D721Med (cell line): ENCODE data around the gene CCDC112.
"Not testable (repeated sequence)": the region's sequence is repeated elsewhere in the genome, so short reads cannot be mapped to it uniquely, and the experiment has no call there.

Experiments used
- DNase-seq: peaks from one replicate; pipeline ENCODE4 v3.0.0; 2011; ENCODE audit warnings: low spot score; ENCODE audit not compliant: insufficient read length
- FAIRE-seq: peaks from 2 replicates; lab custom pipeline; 2011; peaks lifted over from hg19 to GRCh38; lab: Jason Lieb, UNC
- TF ChIP-seq, protein P1 (sequence below): IDR thresholded peaks from 2 replicates; pipeline ENCODE4 v1.5.1; 2012; ENCODE audit warnings: mild to moderate bottlenecking, control low read depth; ENCODE audit not compliant: insufficient read depth; ENCODE audit errors: missing control alignments

Gene CCDC112

DNA sequence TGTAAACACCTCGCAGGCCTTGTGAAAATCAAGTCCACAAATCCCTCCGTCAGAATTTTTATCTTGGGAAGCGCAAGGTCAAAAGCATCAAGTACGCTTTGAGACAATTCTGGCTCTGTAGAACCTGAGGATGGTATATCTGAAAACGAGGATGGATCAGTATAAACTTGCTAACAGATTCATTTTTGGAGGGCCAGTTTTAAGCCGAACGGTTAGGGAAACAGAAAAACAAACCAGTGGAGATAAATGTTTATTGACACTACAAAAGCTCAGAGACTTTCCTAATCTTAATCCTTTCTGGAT is 33.4 kb downstream of the CCDC112 start:
- DNase-seq (no peak), FAIRE-seq (no peak)
- TF ChIP-seq, protein P1, sequence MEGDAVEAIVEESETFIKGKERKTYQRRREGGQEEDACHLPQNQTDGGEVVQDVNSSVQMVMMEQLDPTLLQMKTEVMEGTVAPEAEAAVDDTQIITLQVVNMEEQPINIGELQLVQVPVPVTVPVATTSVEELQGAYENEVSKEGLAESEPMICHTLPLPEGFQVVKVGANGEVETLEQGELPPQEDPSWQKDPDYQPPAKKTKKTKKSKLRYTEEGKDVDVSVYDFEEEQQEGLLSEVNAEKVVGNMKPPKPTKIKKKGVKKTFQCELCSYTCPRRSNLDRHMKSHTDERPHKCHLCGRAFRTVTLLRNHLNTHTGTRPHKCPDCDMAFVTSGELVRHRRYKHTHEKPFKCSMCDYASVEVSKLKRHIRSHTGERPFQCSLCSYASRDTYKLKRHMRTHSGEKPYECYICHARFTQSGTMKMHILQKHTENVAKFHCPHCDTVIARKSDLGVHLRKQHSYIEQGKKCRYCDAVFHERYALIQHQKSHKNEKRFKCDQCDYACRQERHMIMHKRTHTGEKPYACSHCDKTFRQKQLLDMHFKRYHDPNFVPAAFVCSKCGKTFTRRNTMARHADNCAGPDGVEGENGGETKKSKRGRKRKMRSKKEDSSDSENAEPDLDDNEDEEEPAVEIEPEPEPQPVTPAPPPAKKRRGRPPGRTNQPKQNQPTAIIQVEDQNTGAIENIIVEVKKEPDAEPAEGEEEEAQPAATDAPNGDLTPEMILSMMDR = no peak

DNA sequence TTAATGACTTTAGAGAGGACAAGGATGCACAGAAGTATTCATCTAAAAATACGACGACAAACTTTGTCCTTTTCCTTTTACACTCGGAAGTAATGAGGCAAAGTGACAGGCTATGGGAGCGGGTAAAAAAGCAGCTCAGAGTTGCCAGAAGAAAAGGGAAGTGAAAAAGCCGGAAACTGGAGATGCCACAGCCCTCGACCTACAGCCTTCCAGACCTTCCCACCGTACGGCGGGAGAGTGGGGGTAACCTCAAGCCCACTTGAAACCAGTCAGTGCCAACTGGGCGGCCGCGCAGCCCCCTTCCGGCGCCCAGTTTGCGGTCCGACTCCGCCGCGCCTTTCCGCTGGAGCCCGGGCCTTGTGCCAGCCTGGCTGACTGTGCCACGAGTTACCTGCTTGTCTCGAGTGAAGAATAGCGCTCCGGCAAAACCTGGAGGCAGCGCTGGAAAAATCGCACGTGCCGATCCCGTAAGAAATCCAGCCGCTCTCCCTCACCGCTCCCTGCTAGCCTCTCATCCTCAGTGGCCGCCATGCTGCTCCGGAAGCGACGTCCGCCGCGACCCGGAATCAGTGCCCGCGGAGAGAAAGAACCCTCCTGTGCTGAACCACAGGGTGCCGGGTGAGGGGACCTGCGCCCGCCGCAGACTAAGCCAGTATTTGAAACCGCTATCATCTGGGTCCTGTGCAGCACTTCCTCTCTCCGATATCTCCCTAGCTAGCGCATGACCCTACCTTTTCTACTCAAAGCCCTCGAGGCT is 34.0 kb downstream of the CCDC112 start, which contains the start of gene PGGT1B:
PGGT1B (minus strand) TSS at position 557 of the 757 bp plus-strand sequence; CDS start at position 531, 26 bp downstream.
- TF ChIP-seq, protein P1 = no peak
- peak; percentile 37 for DNase-seq
- no peak for FAIRE-seq

DNA sequence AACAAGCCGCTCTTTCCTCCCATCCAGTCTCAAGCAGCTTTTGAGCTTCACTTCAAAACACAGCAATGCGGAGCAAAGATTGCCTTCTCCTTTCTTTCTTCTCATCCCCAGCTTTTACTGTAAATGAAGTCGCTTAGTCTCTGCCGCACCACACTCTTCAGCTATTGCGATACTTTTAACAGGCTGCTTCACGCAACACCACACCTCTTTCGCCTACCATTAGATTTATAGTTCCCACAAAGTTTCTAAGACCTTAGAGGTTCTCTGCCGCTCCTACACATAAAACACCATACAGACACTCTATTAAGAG is 34.5 kb downstream of the CCDC112 start:
- TF ChIP-seq, protein P1 = no peak
- DNase-seq (no peak), FAIRE-seq (no peak)

DNA sequence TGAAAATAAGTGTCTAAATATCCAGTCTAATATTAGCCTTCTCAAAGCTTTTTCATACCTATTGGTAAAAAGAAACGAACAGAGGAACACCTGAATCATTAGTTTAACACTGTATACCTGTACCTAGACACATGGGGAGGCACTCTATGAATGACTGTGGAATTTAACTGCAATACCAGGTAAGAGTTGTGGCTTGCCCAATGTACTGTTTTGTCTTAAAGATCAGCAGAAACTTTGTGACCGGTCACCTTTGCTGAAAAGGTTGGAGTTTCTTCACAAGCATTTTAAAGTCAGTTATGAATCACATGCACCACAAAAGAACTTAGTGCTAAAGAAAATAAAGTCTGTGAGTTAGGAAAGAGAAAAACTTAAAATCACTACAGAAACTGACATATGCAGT is 36.2 kb downstream of the CCDC112 start:
- no peak for DNase-seq
- TF ChIP-seq, protein P1 = no peak
- FAIRE-seq = no peak

DNA sequence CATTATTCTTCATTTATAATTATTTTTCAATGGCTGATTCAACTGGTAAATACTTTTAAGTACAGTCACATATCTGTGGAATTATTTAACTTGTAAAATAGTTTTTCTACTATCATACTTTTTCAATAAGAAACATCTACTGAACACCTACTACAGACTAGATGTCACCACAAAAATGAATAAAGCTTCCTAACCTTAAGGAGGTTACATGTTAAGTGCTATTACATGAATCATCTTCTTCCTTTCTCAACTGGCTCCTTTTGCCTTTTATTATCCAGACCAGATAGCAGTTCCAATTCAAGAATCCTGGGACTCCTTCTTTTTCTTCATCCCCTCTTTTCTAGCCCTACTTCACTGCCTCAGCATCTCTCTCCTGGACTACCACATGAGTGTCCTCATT is 38.5 kb downstream of the CCDC112 start:
- TF ChIP-seq, protein P1 = no peak
- FAIRE-seq (no peak), DNase-seq (no peak)

DNA sequence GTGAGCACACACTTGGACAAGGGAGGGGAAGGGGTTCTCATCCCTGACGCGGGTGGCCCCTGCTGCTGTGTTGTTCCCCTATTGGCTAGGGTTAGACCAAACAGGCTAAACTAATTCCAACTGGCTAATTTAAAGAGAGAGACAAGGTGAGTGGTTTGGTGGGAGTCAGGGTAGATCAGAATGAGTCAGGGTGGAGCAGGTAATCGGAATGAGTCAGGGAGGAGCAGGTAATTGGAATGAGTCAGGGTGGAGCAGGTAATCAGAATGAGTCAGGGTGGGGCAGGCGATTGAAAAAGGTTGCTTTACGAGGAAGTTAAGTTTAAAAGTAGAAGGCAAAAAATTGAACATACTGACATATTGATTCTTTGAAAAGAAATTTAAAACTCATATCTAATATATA is 47.1 kb downstream of the CCDC112 start:
- not testable (repeated sequence) for FAIRE-seq, DNase-seq

DNA sequence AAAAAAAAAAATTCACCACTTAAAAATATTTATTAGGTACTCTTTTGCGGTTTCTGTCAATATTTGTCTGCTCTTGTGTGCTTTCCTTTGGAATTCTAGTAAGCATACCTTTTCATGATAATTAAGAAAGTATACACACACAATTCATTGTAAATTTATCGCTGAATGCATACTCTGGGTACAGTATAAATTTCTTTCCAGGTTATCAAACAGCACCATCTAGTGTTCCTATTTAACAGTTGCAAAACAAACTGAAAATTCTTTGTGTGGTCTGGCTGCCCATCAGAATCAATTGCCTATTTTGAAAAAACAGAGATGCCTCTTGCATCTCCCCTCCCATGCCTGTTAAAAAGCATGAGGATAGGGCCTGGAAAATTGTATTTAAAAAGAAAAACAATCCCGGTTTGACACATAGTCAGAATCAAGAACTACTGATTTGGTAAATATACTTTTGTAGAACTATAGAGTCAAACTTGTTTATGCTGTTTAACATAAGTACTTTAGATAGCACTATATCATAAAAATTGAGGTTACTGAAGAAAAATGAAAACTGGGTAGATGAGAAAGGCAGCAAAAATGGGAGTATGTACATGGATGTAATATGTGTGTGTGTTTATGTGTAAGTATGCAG is 50.0 kb downstream of the CCDC112 start:
- TF ChIP-seq, protein P1 = peak; percentile 89
- FAIRE-seq = peak; percentile 70
- DNase-seq = no peak
